Tongue (tissue), 2 donors: ENCODE data around the gene KRTAP5-1. TPM values are rescaled to one million over a fixed set of nuclear protein-coding genes. Genes with fewer than 3 reads are reported as not detected.
"Not testable (repeated sequence)": the region's sequence is repeated elsewhere in the genome, so short reads cannot be mapped to it uniquely, and the experiment has no call there.

Experiments
- DNase-seq: peaks from one replicate; pipeline ENCODE4 v3.0.0-alpha.2; 2015
- total RNA-seq: library from RNA; depleted of rRNA; stranded (reverse); fragments of >200 nt; gene quantifications from one replicate; pipeline ENCODE4 v1.2.3, GENCODE V29; 2014

The KRTAP5-1 gene
- total RNA-seq, 1 donor from 2014 or later, result not detected

DNA sequence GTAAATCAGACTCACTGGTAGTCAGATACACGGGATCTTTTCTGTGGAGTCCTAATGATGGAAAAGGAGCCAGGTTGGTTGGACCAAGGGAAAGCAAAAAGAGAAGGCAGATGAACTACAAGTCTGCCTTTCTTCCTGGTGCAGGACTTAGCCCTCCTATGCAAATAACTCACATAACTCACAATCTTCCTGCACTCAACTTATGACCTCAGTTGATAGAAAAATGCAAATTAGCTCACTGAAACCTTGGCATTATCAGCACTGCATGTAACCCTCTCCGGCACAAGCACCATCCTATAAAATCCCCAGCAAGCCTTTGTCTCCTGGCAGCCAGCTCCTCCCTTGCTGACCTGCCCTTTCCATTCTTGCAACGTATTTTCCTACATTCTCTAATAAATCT is 16.6 kb upstream of the KRTAP5-1 start:
- DNase-seq, result not testable (repeated sequence)

DNA sequence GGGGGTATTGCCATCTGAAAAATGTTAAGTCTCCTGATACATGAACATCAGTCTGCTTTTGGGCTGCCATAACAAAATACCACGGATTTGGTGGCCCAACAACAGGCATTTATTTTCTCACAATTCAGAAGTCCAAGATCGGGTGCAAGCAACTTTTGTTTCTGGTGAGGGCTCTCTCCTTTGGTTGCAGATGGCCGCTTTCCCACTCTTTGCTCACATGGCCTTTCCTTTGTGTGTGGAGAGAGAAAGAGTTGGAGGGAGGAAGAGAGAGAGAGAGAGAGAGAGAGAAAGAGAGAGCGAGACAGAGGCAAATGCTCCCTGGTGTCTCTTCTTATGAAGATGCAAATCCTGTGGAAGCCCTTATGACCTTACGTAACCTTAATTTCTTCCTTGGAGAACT is 15.5 kb upstream of the KRTAP5-1 start:
- no peak for DNase-seq

DNA sequence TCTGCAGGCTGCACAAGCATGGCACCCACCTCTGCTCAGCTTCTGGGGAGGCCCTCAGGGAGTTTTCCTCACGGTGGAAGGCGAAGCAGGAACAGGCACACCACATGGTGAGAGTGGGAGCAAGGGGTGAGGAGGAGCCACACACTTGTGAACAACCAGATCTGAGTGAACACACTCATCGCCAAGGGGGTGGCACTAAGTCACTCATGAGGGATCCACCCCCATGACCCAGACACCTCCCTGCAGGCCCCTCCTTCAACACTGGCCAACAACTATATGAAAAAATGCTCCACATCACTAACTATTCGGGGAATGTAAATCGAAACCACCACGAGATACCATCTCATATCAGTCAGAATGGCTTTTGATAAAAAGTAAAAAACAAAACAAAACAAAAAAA is 13.7 kb upstream of the KRTAP5-1 start:
- DNase-seq, result no peak

DNA sequence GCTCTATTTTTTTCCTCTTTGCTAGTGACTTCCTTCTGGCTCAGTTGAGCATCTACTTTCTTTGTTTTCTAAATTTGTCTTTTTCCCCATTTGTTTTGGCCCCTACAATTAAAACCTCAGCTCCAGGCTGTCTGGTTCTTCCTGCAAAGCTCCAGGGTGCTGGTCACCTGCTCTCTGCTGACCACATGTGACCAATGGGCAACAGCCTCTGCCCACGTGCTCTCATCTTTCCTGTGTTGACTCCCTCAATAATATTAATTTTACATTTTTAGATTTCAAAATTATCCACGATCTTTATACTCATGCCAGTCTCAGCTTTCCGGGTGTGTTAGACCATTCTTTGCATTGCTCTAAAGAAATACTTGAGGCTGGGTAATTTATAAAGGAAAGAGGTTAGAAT is 13.3 kb upstream of the KRTAP5-1 start:
- not testable (repeated sequence) for DNase-seq

DNA sequence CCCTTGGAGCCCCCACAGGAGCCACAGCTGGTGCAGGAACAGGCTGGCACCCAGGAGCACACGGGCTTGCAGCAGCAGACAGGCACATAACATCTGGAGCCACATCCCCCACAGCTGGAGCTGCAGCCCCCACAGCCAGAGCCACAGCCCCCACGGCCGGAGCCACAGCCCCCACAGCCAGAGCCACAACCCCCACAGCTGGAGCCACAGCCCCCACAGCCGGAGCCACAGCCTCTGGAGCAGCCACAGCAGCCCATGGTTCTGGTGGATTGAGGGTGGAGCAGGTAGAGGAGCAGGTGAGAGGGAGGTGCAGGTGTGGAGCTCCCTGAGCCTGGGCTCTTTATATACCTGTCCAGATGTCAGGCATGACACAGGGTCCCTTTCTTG is 12.9 kb upstream of the KRTAP5-1 start, which contains the start of gene KRTAP5-2:
KRTAP5-2 (minus strand) TSS at position 301 of the 387 bp plus-strand sequence; CDS start at position 257, 44 bp downstream.
- DNase-seq, result no peak

DNA sequence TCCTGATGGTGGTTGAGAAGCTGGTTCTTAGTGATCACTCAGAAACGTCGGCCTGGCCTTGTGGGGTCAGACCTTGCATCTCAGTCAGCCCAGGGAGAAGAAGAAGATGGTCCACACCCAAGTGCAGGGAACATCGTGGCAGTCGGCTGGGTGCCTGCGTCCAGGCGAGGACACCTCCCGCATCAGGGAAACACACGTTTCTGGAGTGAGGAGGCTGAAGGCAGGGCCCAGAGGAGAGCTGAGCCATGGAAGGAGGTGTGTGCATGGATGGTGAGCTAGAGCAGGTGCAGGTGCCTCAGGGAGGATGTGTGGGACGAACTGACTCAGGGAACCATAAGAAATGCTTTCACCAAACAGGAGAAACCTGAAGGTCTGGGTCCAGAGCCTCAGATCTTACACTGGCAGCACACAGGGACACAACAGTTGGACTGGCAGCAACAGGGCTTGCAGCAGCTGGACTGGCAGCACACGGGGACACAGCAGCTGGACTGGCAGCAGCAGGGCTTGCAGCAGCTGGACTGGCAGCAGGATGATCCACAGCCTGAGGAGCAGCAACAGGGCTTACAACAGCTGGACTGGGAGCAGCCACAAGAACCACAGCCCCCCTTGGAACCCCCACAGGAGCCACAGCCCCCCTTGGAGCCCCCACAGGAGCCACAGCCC is 12.4 kb upstream of the KRTAP5-1 start:
- peak; percentile 66 for DNase-seq

DNA sequence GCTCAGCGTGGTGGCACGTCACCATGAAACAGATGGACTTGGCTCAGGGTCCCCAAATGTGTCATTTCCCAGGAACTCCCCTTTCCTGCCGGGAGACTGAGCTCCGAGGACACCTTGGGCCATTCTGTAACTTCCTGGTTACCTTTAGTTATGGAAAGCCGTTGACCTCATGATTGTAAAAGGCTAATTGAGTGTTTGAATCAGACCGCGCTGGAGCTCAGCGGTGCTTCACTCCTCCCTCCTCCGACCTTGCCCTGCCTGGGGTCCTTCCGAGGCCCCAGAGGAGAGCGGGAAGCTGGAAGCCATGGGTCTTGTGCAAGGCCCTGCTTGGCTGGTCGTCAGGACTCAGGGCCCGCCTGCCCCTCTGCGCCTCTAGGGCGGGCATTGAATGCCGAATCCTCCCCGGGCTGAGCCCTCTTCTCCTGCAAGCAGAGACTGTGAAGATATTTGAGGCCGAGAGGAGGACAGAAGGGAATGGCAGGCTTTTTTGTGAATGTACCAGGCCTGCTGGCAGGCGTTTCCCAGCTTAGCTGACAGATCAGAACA is 11.6 kb upstream of the KRTAP5-1 start:
- not testable (repeated sequence) for DNase-seq

DNA sequence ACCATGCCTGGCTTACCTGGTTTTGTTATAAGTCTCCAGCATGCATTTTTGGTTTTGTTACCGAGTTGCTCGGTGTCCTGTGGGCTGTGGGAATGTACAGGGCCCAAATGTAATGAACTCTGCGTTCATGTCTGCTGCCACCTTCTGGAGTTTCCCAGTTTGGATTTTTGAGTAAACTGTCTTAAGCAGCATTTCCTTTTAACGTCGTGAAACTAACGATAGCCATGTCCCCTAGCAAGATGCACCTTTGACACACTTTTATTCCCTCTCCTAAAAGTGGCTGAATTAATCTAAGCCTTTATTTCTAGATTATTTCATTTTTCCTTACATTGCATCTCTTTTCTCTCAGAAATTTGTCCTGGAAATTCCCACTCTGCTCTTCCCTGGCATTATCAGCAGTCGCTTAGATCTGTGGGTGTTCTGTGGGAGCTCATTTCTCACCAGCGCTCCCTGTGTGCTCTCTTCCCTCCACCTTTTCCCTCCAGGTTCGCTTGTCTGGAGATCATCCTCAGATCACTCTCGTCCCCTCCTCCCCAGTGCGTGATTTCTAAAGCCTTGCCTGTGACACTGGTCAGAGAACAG is 11.0 kb upstream of the KRTAP5-1 start:
- not testable (repeated sequence) for DNase-seq

DNA sequence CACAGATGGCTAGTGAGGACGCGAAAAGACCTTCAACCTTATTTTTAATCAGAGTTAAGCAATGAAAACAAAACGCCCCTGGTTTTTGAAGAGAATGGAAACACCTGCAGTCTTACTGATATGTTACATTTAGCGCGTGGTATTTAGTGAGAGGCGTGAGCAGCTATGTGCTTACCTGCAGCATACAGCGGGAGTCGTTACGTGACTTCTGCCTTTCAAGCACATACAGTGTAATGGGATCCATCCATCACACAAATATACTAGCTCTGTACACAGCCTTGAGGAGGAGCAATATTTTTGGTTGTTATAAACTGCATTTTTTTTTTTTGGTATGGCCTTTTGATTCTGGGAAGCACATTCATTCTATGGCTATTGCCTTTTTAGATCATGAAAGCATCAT is 7.5 kb upstream of the KRTAP5-1 start:
- DNase-seq, result no peak

DNA sequence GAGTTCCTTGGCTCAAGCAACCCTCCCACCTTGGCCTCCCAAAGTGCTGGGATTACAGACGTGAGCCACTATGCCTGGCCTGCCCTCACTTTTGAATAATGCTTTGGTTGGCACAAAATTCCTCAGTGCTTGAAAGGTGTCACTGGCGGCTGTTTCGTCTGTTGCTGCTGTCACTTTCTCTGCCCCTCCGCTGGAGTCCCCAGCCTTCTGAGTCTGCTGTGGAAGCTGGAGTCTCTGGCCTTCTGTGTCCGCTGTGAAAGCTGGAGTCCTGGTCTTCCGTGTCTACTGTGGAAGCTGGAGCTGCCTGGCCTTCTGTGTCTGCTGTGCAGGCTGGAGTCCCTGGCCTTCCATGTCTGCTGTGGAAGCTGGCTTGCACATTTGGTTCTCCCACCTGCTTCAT is 4.9 kb upstream of the KRTAP5-1 start:
- DNase-seq, result no peak

DNA sequence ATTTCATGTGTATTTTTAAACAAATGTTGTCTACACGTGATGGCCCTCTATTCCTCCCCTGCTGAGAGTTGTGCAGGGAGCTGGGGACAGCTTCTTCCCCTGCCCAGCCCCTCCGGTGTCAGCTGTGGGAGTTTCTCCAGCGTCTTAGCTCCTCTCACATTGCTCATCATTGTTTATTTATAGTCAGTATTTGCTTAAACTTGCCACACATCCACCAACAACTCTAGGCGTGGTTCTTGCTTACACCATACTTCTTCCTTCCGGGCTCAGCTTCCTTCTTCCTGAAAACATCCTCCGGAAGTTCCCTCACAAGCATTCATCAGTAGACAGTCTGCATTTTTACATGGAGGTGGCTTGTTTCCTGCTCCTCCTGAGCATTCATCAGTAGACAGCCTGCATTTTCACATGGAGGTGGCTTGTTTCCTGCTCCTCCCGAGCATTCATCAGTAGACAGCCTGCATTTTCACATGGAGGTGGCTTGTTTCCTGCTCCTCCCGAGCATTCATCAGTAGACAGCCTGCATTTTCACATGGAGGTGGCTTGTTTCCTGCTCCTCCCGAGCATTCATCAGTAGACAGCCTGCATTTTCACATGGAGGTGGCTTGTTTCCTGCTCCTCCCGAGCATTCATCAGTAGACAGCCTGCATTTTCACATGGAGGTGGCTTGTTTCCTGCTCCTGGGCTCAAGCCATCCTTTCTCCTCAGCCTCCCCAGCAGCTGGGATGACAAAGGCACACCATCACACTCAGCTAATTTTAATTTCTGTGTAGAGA is 4.3 kb upstream of the KRTAP5-1 start:
- DNase-seq, result peak; percentile 12

DNA sequence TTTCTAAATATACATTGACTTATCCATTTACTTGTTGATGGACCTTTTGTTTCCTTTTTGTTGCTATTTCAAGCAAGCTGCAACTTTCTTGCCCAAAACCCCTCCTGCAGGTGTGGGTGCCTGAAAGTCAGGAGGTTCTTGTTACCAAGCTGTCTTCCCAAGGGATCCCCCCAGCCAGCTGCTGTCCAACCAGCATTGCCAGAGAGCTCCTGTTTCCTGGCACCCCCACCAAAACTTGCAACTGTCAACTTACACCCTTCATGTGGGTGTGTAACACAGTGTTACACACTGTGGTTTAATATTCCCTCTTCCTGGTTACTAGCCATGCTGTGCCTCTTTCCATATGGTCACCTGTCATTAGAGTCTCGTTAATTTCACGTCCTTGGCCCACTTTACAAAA is 1.6 kb upstream of the KRTAP5-1 start:
- DNase-seq, result peak; percentile 13

DNA sequence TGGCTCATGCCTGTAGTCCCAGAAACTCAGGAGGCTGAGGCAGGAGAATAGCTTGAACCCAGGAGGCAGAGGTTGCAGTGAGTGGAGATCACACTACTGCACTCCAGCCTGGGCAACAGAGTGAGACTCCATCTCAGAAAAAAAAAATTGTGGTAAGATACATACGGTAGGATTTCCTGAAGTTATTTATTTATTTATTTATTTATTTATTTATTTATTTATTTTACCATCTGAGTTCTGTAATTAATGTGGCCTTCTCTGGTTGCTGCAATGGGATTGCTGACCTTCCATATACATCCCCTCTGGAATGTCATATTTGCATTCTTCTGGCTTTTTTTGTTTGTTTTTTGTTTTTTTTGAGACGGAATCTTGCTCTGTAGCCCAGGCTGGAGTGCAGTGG is 2.2 kb downstream of the KRTAP5-1 start:
- not testable (repeated sequence) for DNase-seq

DNA sequence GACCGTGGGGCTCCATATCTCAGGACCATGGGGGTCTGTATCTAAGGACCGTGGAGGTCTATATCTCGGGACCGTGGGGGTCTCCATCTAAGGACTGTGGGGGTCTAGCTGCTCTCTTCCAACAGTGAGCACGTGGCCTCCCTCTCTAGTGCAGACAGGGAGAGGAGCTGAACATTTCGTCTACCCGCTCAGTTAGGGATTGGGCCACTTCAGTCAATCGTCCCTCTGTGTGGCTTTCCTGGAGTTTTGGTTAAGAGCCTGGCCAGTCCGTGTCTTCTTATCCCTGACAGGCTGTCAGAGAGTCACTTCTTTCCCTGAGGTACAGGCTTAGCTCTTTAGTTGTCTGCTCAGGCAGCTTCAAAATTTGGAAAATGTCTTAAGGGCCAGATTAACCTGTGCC is 3.1 kb downstream of the KRTAP5-1 start:
- no peak for DNase-seq

DNA sequence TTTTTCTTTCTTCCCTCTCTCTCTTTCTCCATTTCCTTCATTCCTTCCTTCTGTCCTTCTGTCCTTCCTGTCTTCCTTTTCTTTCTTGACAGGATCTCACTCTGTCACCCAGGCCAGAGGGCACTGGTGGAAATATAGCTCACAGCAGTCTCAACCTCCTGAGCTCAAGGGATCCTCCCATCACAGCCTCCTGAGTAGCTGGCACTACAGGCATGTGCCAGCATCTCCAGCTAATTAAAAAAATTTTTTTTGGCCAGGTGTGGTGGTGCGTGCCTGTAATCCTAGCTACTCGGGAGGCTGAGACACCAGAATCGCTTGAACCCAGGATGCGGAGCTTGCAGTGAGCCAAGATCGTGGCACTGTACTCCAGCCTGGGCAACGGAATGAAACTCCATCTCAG is 8.3 kb downstream of the KRTAP5-1 start:
- DNase-seq, result no peak

DNA sequence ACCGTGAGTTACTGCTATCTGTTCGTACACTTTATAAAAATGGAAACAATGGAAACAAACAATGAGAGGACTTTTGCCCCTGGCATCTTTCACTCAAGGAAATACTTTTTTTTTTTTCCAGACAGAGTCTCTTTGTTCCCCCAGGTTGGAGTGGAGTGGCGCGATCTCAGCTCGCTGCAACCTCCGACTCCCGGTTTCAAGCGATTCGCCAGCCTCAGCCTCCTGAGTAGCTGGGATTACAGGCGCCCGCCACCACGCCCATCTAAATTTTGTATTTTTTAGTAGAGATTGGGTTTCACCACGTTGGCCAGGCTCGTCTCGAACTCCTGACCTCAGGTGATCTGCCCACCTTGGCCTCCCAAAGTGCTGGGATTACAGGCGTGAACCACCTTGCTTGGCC is 9.3 kb downstream of the KRTAP5-1 start:
- DNase-seq, result not testable (repeated sequence)

DNA sequence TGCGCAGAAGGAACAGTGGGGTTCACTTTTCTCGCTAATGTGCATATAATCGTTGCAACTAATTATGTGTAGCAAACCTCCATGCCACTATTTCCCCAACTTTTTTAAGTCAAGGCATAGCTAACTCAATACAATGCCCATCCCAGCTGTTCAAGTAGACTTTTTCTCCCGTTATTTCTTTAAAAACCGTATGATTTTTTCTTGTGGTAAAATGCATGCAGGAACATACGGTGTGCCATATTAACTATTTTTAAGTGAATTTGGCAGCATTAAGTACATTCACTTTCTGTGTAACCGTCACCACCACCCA is 10.2 kb downstream of the KRTAP5-1 start:
- DNase-seq, result no peak

DNA sequence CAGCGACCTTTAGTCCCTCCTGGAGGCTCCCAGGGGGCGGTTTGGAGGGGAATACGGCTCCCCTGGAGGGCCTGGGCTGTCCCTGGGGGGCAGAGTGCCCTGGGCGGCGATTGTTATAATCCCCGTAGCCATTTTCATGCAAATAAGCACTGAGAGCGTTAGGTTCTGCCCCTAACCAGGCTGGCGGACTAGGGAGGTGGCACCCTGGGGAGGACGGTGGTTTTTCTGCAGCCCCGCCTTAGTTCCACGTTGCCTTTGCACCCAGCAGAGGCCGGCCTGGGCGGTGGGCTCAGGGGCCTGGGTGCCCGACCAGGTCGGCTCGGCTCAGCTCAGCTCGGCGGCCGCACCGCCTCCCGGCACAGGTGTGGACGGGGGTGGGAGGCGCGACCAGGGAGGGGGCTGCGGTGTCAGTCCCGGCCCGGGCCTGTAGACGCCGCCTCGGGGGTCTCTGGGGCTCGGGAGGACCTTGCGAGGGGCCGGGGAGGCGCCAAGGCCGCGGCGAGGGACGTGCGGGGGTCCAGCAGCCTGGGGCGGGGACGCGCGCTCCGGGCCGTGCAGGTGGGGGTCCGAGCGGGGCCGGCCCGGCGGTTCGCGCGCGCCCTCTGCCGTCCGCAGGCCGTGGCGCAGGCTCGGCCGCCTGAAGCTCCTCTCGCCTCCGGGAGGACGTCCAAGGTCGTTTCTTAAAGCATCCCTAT is 10.7 kb downstream of the KRTAP5-1 start:
- peak; percentile 74 for DNase-seq

DNA sequence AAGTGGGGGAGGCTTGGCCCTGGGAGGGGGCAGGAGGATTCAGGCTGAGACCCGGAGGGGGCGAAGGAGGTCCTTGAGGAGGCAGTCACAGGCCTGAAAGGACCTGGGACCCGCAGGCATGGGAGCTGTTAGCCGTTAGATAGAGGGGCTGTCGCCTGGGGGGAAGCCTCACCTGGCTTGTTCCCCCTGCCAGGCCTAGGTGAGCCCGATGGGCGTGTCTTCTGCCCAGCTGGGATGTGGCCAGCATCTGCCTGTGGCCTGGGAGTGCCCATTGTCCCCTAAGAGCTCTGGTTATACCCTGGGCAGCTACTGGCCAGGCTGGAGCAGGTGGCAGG is 11.2 kb downstream of the KRTAP5-1 start:
- no peak for DNase-seq

DNA sequence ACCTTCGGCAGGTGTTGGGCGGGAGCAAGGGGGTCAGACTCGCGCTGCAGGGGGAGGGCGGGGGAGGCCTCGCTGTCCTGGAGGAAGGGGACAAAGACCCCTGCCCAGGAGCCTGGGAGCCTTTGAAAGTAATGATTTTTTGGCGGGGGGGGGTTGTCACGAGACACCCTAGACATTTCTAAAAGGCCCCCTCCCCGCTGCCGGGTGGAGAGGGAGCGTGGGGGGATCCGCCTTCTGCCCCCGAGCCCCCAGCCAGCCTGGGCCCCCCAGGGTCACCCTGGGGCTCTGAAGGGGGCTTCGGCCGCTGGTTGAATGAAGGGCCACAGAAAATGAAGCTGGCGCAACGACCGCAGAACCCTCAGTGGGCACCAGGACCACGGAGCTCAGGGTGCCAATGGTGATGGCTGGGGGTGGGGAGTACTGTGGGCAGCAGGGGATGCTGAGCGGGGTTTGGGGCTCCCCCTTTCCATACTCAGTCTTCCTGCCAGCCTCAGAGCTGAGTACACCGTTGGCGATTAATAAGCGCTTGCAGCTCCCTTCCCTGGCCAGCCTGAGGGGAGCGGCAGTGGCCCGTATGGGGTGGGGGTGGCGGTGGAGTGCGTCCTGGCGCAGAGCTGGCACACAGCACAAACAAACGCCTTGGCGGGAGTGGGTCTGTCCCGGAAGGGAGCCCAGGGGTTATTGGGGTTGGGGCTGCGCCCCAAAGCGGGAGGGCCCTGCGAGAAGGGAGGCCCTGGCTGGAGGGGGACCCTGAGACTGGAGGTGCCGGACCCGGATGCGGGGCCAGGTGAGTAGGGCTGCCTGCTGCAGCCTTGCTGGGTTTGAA is 11.8 kb downstream of the KRTAP5-1 start:
- no peak for DNase-seq

DNA sequence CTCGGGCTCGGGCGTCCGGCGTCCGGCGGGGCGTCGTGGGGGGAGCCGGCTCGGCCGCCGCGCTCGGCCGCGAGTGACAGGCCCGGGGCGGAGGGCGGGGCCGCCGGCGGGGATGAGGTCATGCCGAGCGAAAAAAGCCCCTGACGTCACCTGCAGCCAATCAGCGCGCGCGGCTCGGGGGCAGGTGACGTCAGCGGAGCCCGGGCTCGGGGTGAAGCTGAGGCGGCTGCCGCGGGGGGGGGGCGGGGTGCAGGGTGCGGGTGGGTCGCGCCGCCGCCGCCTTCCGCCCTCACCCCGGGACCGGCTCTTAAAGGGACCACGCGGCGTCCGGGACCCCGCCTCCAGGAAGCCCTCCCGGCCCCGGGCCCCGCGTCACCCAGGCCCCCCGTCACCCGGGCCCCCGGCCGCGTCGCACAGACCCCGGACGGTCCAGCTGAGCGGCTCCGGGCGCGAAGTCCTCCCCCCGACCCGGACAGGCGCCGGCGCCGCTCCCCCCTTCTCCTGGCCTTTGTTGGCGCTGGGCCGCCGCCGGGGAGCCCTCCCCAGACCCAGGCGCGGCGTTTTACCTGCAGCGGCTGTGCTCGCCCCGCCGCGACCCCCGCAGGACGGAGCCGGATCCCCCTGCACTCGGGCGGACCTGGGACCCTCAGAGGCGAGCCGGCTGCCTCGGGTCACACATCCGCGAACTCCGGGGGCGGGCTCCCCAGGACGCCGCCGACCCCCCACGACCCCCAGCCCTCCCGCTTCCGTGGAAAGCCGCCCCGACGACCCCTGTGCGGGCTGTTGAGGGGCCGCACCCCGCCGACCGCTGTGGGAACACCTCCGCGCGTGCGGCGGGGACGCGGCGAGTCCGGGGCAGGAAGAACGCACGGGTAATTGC is 12.6 kb downstream of the KRTAP5-1 start, which contains the start of gene DUSP8:
DUSP8 (minus strand) TSS at position 75 of the 880 bp plus-strand sequence. CDS start 6,445 bp downstream, outside the sequence.
- DNase-seq, result peak; percentile 93
